Mucosa of descending colon (tissue), 3 donors: ENCODE results near the gene BLMH. TPM values are rescaled to one million over a fixed set of nuclear protein-coding genes. Genes with fewer than 3 reads are reported as not detected.

Source experiments
- ATAC-seq: fragments of 200-7000 bp; cut with Tn5 transposase; one replicate; pipeline ENCODE4 v1.9.1; 2020; ENCODE audit warnings: mild to moderate bottlenecking, moderate library complexity
- DNase-seq, 3 donors: peaks; one replicate each; pipeline ENCODE4 v3.0.0-alpha.2; 2020
- H3K36me3 ChIP-seq: fragments of 200-600 bp; one replicate; pipeline ENCODE4 v1.8.0; 2021; ENCODE audit warnings: low read depth, mild to moderate bottlenecking
- H3K4me1 ChIP-seq: fragments of 200-600 bp; one replicate; pipeline ENCODE4 v1.8.0; 2021; ENCODE audit warnings: low read depth, mild to moderate bottlenecking
- H3K4me3 ChIP-seq: fragments of 200-600 bp; one replicate; pipeline ENCODE4 v1.8.0; 2021; ENCODE audit warnings: mild to moderate bottlenecking
- H3K9me3 ChIP-seq: fragments of 200-600 bp; one replicate; pipeline ENCODE4 v1.8.0; 2021; ENCODE audit warnings: mild to moderate bottlenecking
- CTCF ChIP-seq: fragments of 200-600 bp; IDR thresholded peaks from one replicate; pipeline ENCODE4 v1.8.0; 2022; ENCODE audit warnings: antibody characterized with exemption, mild to moderate bottlenecking
- intact Hi-C, 2 donors: fragments of 100-400 bp; cut with DNase I in 1 of 2; cut with micrococcal nuclease in 1 of 2; formaldehyde crosslinking; loops; one replicate each; pipeline versions ENCODE4 v1.11.0 to v1.11.1; 2022; cut with DNase I, micrococcal nuclease
- total RNA-seq, 3 donors: library from RNA; stranded (reverse); fragmentation: NEBNext Ultra II Directional in 2 of 3; extraction: Animal tissue kit (Norgen Biotek cat#: 25700) in 2 of 3; gene quantifications; one replicate each; pipeline versions ENCODE4 v1.2.1 to v1.2.4, GENCODE V29; 2021 to 2023
- donor health status: DM: no; HTN: no; CAD: no; lungs with moderate emphysema.
- donor health status: DM: no; HTN: no; CAD: no.
- donor health status: DM: no; HTN: yes; CAD: no.

The BLMH gene
- total RNA-seq, 3 donors from 2014 or later: 18.1 to 31.9 (median 22.0) TPM

- Histone ChIP-seq H3K4me3 (no peak overlapping the region), H3K9me3 (no peaks in the 10 kb centered on the region), H3K36me3 (no peaks in the 10 kb centered on the region), H3K4me1 (no peaks in the 10 kb centered on the region)
- ATAC-seq (no peak), DNase-seq (no peak)
- intact Hi-C loops: no loop called here
- TF ChIP-seq CTCF: no peak
Measured at GRCh38 chr17:30243002-30243401, 48.7 kb downstream of the BLMH start.

- TF ChIP-seq CTCF: no peak
- intact Hi-C loops: no loop called here
- ATAC-seq (no peak), DNase-seq (no peak)
- Histone ChIP-seq H3K36me3 (no peaks in the 10 kb centered on the region), H3K4me1 (peaks cover 8% of the 10 kb centered on the region), H3K9me3 (no peaks in the 10 kb centered on the region), H3K4me3 (no peak overlapping the region)
Measured at GRCh38 chr17:30241051-30241450, 50.7 kb downstream of the BLMH start.

- Histone ChIP-seq H3K36me3 (no peaks in the 10 kb centered on the region), H3K4me1 (peaks cover 17% of the 10 kb centered on the region), H3K4me3 (no peak overlapping the region), H3K9me3 (no peaks in the 10 kb centered on the region)
- no peak for DNase-seq
- no peak for TF ChIP-seq CTCF
- no peak for ATAC-seq
- intact Hi-C loops: no loop called here
Measured at GRCh38 chr17:30240177-30240576, 51.6 kb downstream of the BLMH start.

- H3K4me3 ChIP-seq: no peak overlapping the region
- intact Hi-C loops: no loop called here
- ATAC-seq: no peak
Measured at GRCh38 chr17:30239089-30239462, 52.7 kb downstream of the BLMH start.

GRCh38 chr17:30238387-30239088, 53.2 kb downstream of the BLMH start:
- no peaks in the 10 kb centered on the region for H3K36me3 ChIP-seq
- DNase-seq (no peak), ATAC-seq (no peak)
- no peaks in the 10 kb centered on the region for H3K9me3 ChIP-seq
- TF ChIP-seq CTCF: no peak
- intact Hi-C loops: no loop called here
- no peak overlapping the region for H3K4me3 ChIP-seq
- peaks cover 17% of the 10 kb centered on the region for H3K4me1 ChIP-seq

More at GRCh38 chr17:30239089-30239462, 52.7 kb downstream of the BLMH start:
- no peak for TF ChIP-seq CTCF
- Histone ChIP-seq H3K36me3 (no peaks in the 10 kb centered on the region), H3K9me3 (no peaks in the 10 kb centered on the region), H3K4me1 (peaks cover 17% of the 10 kb centered on the region)
- DNase-seq: no peak

GRCh38 chr17:30238003-30238344, 53.8 kb downstream of the BLMH start:
- Histone ChIP-seq H3K9me3 (no peaks in the 10 kb centered on the region), H3K4me1 (peaks cover 17% of the 10 kb centered on the region), H3K36me3 (no peaks in the 10 kb centered on the region), H3K4me3 (no peak overlapping the region)
- DNase-seq: no peak
- intact Hi-C loops: no loop called here
- TF ChIP-seq CTCF: no peak
- no peak for ATAC-seq
